Measurements from ENCODE around the gene FCF1. TPM values are rescaled to one million over a fixed set of nuclear protein-coding genes. Genes with fewer than 3 reads are reported as not detected.

Gene FCF1
- total RNA-seq, 1 donor from 2014 or later: 61.6 TPM

DNA sequence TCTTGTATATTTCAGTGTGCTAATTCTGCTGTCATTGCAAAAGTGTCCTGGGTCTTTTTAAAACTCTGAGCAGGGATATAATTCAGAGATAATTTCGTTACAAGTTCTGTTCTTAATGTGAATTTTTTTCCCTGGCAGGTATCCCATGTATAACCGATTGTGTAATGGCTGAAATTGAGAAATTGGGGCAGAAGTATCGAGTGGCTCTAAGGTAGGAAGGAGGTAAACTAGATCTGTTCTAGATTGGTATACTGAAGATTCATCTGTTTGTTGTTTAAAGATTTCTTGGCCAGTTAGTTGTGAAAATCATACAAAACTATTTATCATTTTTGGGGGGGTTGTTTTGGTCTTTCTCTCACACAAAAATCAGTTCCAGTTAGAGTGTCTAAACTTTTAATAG lies 10.2 kb downstream of the FCF1 start:
- no peak for DNase-seq (ENCODE audit: extremely low spot score, unreplicated experiment)
- H3K27me3 Mint-ChIP-seq (ENCODE audit: unreplicated experiment): no peaks in the 10 kb centered on the region

DNA sequence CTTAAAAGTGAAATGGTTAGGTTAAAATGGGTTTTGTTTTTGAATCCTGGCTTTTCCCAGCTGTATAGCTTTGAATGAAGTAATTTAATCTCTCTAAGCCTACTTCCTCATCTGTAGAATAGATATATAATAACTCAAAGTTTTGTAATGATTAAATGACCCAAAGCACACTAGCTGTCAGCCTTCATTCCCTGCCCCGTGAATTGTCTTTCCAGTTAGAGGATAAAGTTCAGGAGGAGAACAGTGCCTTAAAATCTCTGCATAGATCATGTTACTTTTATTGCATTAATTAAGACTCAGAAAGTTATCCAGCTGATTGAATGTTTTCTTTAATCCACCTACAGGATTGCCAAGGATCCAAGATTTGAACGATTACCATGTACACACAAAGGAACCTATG lies 19.4 kb downstream of the FCF1 start:
- TF ChIP-seq, protein P1, sequence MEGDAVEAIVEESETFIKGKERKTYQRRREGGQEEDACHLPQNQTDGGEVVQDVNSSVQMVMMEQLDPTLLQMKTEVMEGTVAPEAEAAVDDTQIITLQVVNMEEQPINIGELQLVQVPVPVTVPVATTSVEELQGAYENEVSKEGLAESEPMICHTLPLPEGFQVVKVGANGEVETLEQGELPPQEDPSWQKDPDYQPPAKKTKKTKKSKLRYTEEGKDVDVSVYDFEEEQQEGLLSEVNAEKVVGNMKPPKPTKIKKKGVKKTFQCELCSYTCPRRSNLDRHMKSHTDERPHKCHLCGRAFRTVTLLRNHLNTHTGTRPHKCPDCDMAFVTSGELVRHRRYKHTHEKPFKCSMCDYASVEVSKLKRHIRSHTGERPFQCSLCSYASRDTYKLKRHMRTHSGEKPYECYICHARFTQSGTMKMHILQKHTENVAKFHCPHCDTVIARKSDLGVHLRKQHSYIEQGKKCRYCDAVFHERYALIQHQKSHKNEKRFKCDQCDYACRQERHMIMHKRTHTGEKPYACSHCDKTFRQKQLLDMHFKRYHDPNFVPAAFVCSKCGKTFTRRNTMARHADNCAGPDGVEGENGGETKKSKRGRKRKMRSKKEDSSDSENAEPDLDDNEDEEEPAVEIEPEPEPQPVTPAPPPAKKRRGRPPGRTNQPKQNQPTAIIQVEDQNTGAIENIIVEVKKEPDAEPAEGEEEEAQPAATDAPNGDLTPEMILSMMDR (IDR thresholded peaks at IDR 0.05): no peak
- no peaks in the 10 kb centered on the region for H3K27me3 Mint-ChIP-seq (ENCODE audit: unreplicated experiment)
- no peak overlapping the region for H3K4me3 Mint-ChIP-seq (ENCODE audit: unreplicated experiment)
- H3K36me3 Mint-ChIP-seq (ENCODE audit: unreplicated experiment): peaks cover 20% of the 10 kb centered on the region
- peaks cover 2% of the 10 kb centered on the region for H3K4me1 Mint-ChIP-seq (ENCODE audit: unreplicated experiment)
- H3K27ac Mint-ChIP-seq (ENCODE audit: unreplicated experiment): no peak overlapping the region
- H3K9me3 Mint-ChIP-seq (ENCODE audit: unreplicated experiment): no peaks in the 10 kb centered on the region
- DNase-seq (ENCODE audit: extremely low spot score, unreplicated experiment): no peak

More for the DNA sequence above, 10.2 kb downstream of the FCF1 start:
- Mint-ChIP-seq H3K36me3 (ENCODE audit: unreplicated experiment) (peaks cover 23% of the 10 kb centered on the region), H3K9me3 (ENCODE audit: unreplicated experiment) (no peaks in the 10 kb centered on the region), H3K27ac (ENCODE audit: unreplicated experiment) (no peak overlapping the region), H3K4me1 (ENCODE audit: unreplicated experiment) (no peaks in the 10 kb centered on the region), H3K4me3 (ENCODE audit: unreplicated experiment) (no peak overlapping the region)
- TF ChIP-seq, protein P1 (IDR thresholded peaks at IDR 0.05): no peak

DNA sequence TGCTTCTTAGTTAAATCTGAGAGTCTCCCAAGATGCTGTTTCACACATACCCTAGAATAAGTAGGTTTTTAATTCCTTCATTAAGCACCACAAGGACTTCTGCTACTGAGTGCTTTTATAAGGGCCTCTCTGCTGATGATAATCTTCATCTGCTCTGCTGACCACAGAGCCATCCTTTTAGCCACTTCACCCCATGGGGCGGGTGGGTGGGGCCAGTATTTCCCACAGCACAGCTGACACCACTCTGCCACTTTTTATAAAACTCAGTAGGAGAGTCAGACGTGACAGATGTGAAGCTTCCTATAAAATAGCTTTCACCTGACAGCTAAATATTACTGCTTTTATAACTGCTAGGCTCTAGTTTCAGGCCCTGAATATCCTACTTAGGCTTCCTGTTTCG lies 20.3 kb downstream of the FCF1 start:
- H3K36me3 Mint-ChIP-seq (ENCODE audit: unreplicated experiment): peaks cover 18% of the 10 kb centered on the region
- TF ChIP-seq, protein P1 (IDR thresholded peaks at IDR 0.05): no peak
- no peak overlapping the region for H3K27ac Mint-ChIP-seq (ENCODE audit: unreplicated experiment)
- H3K27me3 Mint-ChIP-seq (ENCODE audit: unreplicated experiment): no peaks in the 10 kb centered on the region
- DNase-seq (ENCODE audit: extremely low spot score, unreplicated experiment): no peak
- peaks cover 2% of the 10 kb centered on the region for H3K4me1 Mint-ChIP-seq (ENCODE audit: unreplicated experiment)
- H3K9me3 Mint-ChIP-seq (ENCODE audit: unreplicated experiment): no peaks in the 10 kb centered on the region
- H3K4me3 Mint-ChIP-seq (ENCODE audit: unreplicated experiment): no peak overlapping the region

DNA sequence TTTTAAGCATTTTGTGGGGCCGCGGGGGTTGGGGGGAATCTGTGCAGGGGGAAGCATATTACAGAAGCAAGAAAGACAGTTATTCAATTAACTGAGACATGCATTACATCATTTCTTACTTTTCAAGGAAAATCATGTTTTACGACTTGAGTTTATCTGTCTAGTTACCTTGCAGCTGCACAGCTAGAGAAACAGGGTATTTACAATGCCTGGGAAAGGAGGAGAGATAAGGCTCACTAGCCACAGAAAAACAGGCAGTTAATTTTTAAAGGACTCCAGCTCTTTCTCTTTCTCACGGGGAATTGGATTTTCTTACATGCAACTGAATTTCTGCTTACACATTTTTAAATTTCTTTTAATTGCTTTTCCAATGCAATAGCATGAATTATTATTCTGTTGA lies 22.2 kb downstream of the FCF1 start:
- Mint-ChIP-seq H3K27me3 (ENCODE audit: unreplicated experiment) (no peaks in the 10 kb centered on the region), H3K27ac (ENCODE audit: unreplicated experiment) (no peak overlapping the region), H3K9me3 (ENCODE audit: unreplicated experiment) (no peaks in the 10 kb centered on the region), H3K36me3 (ENCODE audit: unreplicated experiment) (peaks cover 20% of the 10 kb centered on the region), H3K4me1 (ENCODE audit: unreplicated experiment) (peaks cover 2% of the 10 kb centered on the region), H3K4me3 (ENCODE audit: unreplicated experiment) (no peak overlapping the region)
- no peak for DNase-seq (ENCODE audit: extremely low spot score, unreplicated experiment)
- TF ChIP-seq, protein P1 (IDR thresholded peaks at IDR 0.05): no peak

DNA sequence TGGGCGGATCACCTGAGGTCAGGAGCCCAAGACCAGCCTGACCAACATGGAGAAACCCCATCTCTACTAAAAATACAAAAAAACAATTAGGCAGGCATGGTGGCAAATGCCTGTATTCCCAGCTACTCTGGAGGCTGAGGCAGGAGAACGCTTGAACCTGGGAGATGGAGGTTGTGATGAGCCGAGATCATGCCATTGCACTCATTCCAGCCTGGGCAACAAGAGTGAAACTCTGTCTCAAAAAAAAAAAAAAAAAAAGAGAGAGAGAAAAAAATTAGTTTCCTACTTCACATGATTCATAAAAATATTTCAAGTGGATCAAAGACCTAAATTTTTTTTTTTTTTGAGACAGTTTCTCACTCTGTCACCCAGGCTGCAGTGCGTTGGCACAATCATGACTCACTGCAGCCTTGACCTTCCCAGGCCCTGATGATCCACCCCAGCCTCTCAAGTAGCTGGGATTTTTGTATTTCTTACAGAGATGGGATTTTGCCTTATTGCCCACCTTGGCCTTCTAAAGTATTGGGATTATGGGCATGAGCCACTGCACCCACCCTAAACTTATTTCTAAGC lies 24.9 kb downstream of the FCF1 start:
- no peak overlapping the region for H3K4me3 Mint-ChIP-seq (ENCODE audit: unreplicated experiment)
- peaks cover 20% of the 10 kb centered on the region for H3K36me3 Mint-ChIP-seq (ENCODE audit: unreplicated experiment)
- H3K4me1 Mint-ChIP-seq (ENCODE audit: unreplicated experiment): no peaks in the 10 kb centered on the region
- H3K9me3 Mint-ChIP-seq (ENCODE audit: unreplicated experiment): no peaks in the 10 kb centered on the region
- no peaks in the 10 kb centered on the region for H3K27me3 Mint-ChIP-seq (ENCODE audit: unreplicated experiment)
- TF ChIP-seq, protein P1 (IDR thresholded peaks at IDR 0.05): no peak
- no peak for DNase-seq (ENCODE audit: extremely low spot score, unreplicated experiment)
- no peak overlapping the region for H3K27ac Mint-ChIP-seq (ENCODE audit: unreplicated experiment)

Data from osteocyte (in vitro differentiated cells).